ENCODE results near the gene MUC21.

DNA sequence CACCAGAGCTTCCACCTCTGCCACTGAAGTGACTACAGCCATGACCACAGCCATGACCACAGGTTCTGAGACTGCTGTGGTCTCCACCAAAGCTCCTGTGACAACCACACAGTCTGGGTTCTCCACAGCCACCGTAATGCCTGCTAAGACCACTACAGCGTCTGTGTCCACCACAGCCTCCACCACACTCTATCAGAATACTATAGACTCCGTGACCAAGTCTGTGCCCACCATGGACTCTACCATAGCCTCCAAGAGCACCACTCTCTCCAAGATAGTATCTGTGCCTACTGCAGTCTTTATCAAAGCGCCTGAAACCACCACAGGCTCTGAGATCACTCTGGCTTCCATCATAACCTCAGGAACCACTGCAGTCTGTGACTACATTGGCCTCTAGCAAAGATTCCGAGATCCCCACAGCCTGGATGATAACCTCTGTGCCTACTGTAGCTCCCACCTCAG lies 18.3 kb upstream of the MUC21 start:
- TF ChIP-seq CTCF (conservative IDR thresholded peaks at IDR 0.05; ENCODE audit: low read length) = no peak
- TF ChIP-seq EZH2phosphoT487 (IDR thresholded peaks at IDR 0.05; ENCODE audit: borderline replicate concordance) = no peak

Measured in Loucy (cell line).